Left cardiac atrium (tissue), 2 donors: ENCODE results near the gene BRPF3. TPM values are rescaled to one million over a fixed set of nuclear protein-coding genes. Genes with fewer than 3 reads are reported as not detected.

Experiments
- total RNA-seq, 2 donors: library from RNA; stranded (reverse); fragmentation: NEBNext Ultra II Directional; extraction: Animal tissue kit (Norgen Biotek cat#: 25700); gene quantifications; one replicate each; pipeline ENCODE4 v1.2.1, GENCODE V29; 2021
- donor health status: DM: no; HTN: yes; CAD: no; lungs with severe emphysema.
- donor health status: DM: yes; HTN: yes; CAD: no.

The BRPF3 gene
- total RNA-seq, 2 donors from 2014 or later, result 23.5 to 23.7 TPM

Other genes with a start within 250 kb of the BRPF3 start
- gene SLC26A8, start 172.1 kb upstream of the BRPF3 start, total RNA-seq, result under 1 TPM in 1 of 2 donors, not detected in 1; 0.06 TPM
- 10 to 100 TPM; 36.1 to 38.4 TPM for gene MAPK14, start 168.9 kb upstream of the BRPF3 start, total RNA-seq
- 1 to 10 TPM; 1.9 to 4.6 TPM for gene MAPK13, start 66.2 kb upstream of the BRPF3 start, total RNA-seq
- gene PNPLA1, start 73.3 kb downstream of the BRPF3 start, total RNA-seq, result not detected
- gene BNIP5, start 140.1 kb downstream of the BRPF3 start, total RNA-seq, result not detected
- gene ETV7, start 190.9 kb downstream of the BRPF3 start, total RNA-seq, result under 1 TPM; 0.47 to 0.63 TPM
- gene PXT1, start 246.1 kb downstream of the BRPF3 start, total RNA-seq, result under 1 TPM in 1 of 2 donors, not detected in 1; 0.26 TPM
- gene KCTD20, start 246.3 kb downstream of the BRPF3 start, total RNA-seq, result 10 to 100 TPM; 26.7 to 33.7 TPM